Keratinocyte (primary cell): ENCODE results near the gene DIAPH2. TPM values are rescaled to one million over a fixed set of nuclear protein-coding genes. Genes with fewer than 3 reads are reported as not detected.

Source experiments
- DNase-seq: peaks from one replicate; pipeline ENCODE4 v3.0.0-alpha.2; 2011; ENCODE audit warnings: low read depth, missing footprints, low spot score
- FAIRE-seq: peaks from 2 replicates; lab custom pipeline; 2011; peaks lifted over from hg19 to GRCh38; lab: Jason Lieb, UNC
- H2AFZ ChIP-seq: 2 replicates; pipeline ENCODE4 v1.6.0; 2012; ENCODE audit warnings: low read length, control low read depth, inconsistent platforms; ENCODE audit not compliant: control insufficient read depth
- H3K27ac ChIP-seq: 2 replicates; pipeline ENCODE4 v1.5.1; 2011; ENCODE audit warnings: low read length; ENCODE audit not compliant: control insufficient read depth, insufficient read depth
- H3K27me3 ChIP-seq: 3 replicates; pipeline ENCODE4 v1.6.0; 2011; ENCODE audit warnings: low read length; ENCODE audit not compliant: control insufficient read depth, insufficient read depth; ENCODE audit errors: extremely low read depth
- H3K36me3 ChIP-seq, 2 experiments: 2 replicates in 1 of 2; 3 replicates in 1 of 2; pipeline ENCODE4 v1.5.1; 2011; ENCODE audit warnings: low read length in 2 of 2, mild to moderate bottlenecking in 1 of 2; ENCODE audit not compliant: control insufficient read depth in 2 of 2, insufficient read depth in 2 of 2; ENCODE audit errors: extremely low read depth in 1 of 2
- H3K4me1 ChIP-seq: 3 replicates; pipeline ENCODE4 v1.5.1; 2011; ENCODE audit warnings: low read length; ENCODE audit not compliant: control insufficient read depth, insufficient read depth; ENCODE audit errors: extremely low read depth
- H3K4me2 ChIP-seq: 3 replicates; pipeline ENCODE4 v1.6.0; 2011; ENCODE audit warnings: low read depth, low read length; ENCODE audit not compliant: control insufficient read depth, insufficient read depth; ENCODE audit errors: extremely low read depth
- H3K4me3 ChIP-seq, 3 experiments: fragments of 200-600 bp in 1 of 3; sonication (generic) in 1 of 3; 2 replicates in 2 of 3; 3 replicates in 1 of 3; pipeline ENCODE4 v1.5.1; 2011 to 2016; ENCODE audit warnings: low read length in 3 of 3, mild to moderate bottlenecking in 3 of 3, control low read depth in 2 of 3, inconsistent platforms in 1 of 3, low read depth in 1 of 3, mixed read lengths in 1 of 3, mixed run types in 1 of 3, moderate library complexity in 1 of 3; ENCODE audit not compliant: control insufficient read depth in 2 of 3, insufficient read depth in 2 of 3; ENCODE audit errors: extremely low read depth in 1 of 3
- H3K79me2 ChIP-seq: 2 replicates; pipeline ENCODE4 v1.6.0; 2012; ENCODE audit warnings: low read length; ENCODE audit not compliant: control insufficient read depth, insufficient read depth
- H3K9ac ChIP-seq: 3 replicates; pipeline ENCODE4 v1.6.0; 2011; ENCODE audit warnings: low read length; ENCODE audit not compliant: control insufficient read depth, insufficient read depth; ENCODE audit errors: extremely low read depth
- H3K9me1 ChIP-seq: 3 replicates; pipeline ENCODE4 v1.6.0; 2011; ENCODE audit warnings: low read length; ENCODE audit not compliant: control insufficient read depth, insufficient read depth; ENCODE audit errors: extremely low read depth
- H3K9me3 ChIP-seq: 2 replicates; pipeline ENCODE4 v1.5.1; 2012; ENCODE audit warnings: low read depth, low read length; ENCODE audit not compliant: control insufficient read depth
- H4K20me1 ChIP-seq: 3 replicates; pipeline ENCODE4 v1.6.0; 2011; ENCODE audit warnings: low read length; ENCODE audit not compliant: control insufficient read depth, insufficient read depth; ENCODE audit errors: extremely low read depth
- EZH2 ChIP-seq: IDR thresholded peaks from one replicate; pipeline ENCODE4 v1.6.1; 2012; ENCODE audit warnings: inconsistent platforms, mild to moderate bottlenecking, low read length, moderate library complexity
- dilution Hi-C: fragments of 300-500 bp; cut with MboI; formaldehyde crosslinking; loops from one replicate; pipeline ENCODE4 v1.7.0; 2020; ENCODE audit warnings: low sequenced_read_pairs; ENCODE audit not compliant: extremely low pct_ligation_motif_present
- polyA plus RNA-seq, 5 experiments: library from polyadenylated mRNA; depleted of rRNA in 3 of 5; stranded (reverse) in 3 of 5; stranded (forward) in 1 of 5; unstranded in 1 of 5; fragments of >200 nt; gene quantifications; 1 replicate in 1 of 5; 2 replicates in 3 of 5; 3 replicates in 1 of 5; pipeline versions ENCODE4 v1.2.1 to v1.2.3, GENCODE V29; 2011 to 2012; ENCODE audit warnings: missing spikeins in 2 of 5, low read depth in 1 of 5, low replicate concordance in 1 of 5
- TF ChIP-seq, protein P1 (sequence below), 3 experiments: IDR thresholded peaks in 1 of 3; conservative IDR thresholded peaks in 1 of 3; optimal IDR thresholded peaks in 1 of 3; 2 replicates in 2 of 3; 3 replicates in 1 of 3; pipeline versions ENCODE3 to v1.5.1; 2011; ENCODE audit warnings: low read length in 3 of 3, mild to moderate bottlenecking in 3 of 3, moderate library complexity in 2 of 3, control low read depth in 1 of 3, inconsistent platforms in 1 of 3; ENCODE audit not compliant: insufficient read depth in 2 of 3; ENCODE audit errors: extremely low read depth in 1 of 3

Gene DIAPH2
- polyA plus RNA-seq, 1 donor (not counting 4 experiments of a cell fraction or from before 2014, with no cell fraction given): 7.4 TPM

DNA sequence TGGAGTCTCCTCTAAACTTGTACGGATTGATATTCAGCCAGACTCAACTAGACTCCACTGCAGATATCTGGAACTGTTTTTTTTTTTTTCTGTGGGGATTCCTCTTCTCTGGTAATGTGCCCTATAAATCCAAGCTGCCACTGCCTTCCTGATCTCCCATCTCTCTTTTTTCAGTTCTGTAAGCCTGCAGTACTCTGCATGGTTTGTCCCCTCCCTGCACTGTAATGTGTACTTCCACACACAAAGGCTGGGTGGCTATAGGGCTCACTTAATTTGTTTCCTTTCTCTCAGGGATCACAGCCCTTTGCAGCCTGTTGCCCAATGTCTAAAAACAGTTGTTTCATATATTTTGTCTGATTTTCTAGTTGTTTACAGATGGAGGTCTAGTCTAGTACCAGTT is 114.3 kb downstream of the DIAPH2 start:
- Histone ChIP-seq H3K9ac (no peak overlapping the region), H2AFZ (no peak overlapping the region), H4K20me1 (no peaks in the 10 kb centered on the region), H3K4me1 (no peaks in the 10 kb centered on the region), H3K9me1 (no peaks in the 10 kb centered on the region), H3K79me2 (no peaks in the 10 kb centered on the region), H3K9me3 (no peaks in the 10 kb centered on the region), H3K27ac (no peak overlapping the region), H3K4me2 (no peak overlapping the region), H3K27me3 (no peaks in the 10 kb centered on the region), H3K36me3 (no peaks in the 10 kb centered on the region), H3K4me3 (no peak overlapping the region)
- DNase-seq: no peak
- no peak for FAIRE-seq
- dilution Hi-C loops: no loop called here
- TF ChIP-seq, protein P1, sequence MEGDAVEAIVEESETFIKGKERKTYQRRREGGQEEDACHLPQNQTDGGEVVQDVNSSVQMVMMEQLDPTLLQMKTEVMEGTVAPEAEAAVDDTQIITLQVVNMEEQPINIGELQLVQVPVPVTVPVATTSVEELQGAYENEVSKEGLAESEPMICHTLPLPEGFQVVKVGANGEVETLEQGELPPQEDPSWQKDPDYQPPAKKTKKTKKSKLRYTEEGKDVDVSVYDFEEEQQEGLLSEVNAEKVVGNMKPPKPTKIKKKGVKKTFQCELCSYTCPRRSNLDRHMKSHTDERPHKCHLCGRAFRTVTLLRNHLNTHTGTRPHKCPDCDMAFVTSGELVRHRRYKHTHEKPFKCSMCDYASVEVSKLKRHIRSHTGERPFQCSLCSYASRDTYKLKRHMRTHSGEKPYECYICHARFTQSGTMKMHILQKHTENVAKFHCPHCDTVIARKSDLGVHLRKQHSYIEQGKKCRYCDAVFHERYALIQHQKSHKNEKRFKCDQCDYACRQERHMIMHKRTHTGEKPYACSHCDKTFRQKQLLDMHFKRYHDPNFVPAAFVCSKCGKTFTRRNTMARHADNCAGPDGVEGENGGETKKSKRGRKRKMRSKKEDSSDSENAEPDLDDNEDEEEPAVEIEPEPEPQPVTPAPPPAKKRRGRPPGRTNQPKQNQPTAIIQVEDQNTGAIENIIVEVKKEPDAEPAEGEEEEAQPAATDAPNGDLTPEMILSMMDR (optimal IDR thresholded peaks at IDR 0.05 in 1 of 3, IDR thresholded peaks at IDR 0.05 in 1 of 3, conservative IDR thresholded peaks at IDR 0.05 in 1 of 3; ENCODE audit: extremely low read depth in 1 of 3, insufficient read depth in 2 of 3, low read length in 3 of 3): no peak
- TF ChIP-seq EZH2: no peak

DNA sequence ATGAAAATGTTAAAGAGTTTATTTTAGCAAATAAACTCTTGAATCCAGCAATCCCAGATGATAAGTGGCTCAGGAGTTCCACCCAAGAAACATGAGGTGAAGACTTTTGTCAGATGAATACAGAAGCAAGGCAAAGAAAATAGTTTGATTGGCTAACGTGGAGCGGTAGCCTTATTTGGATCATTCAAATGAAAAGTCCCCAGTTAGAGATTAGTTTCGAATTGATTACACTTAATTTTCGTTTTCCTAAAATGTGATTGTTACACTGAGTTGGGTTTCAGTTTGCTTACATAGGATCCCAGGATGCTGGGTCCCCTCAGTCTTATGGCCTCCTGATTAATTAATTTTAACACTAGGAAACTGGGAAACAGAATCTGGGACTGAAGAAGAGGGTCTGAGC is 122.7 kb downstream of the DIAPH2 start:
- Histone ChIP-seq H4K20me1 (no peaks in the 10 kb centered on the region), H3K4me2 (no peak overlapping the region), H3K4me3 (no peak overlapping the region), H3K27ac (no peak overlapping the region), H3K9ac (no peak overlapping the region), H3K4me1 (no peaks in the 10 kb centered on the region), H3K9me1 (no peaks in the 10 kb centered on the region), H3K36me3 (no peaks in the 10 kb centered on the region), H3K9me3 (no peaks in the 10 kb centered on the region), H2AFZ (no peak overlapping the region), H3K79me2 (no peaks in the 10 kb centered on the region), H3K27me3 (no peaks in the 10 kb centered on the region)
- dilution Hi-C loops: no loop called here
- DNase-seq: no peak
- TF ChIP-seq EZH2: no peak
- TF ChIP-seq, protein P1 (optimal IDR thresholded peaks at IDR 0.05 in 1 of 3, IDR thresholded peaks at IDR 0.05 in 1 of 3, conservative IDR thresholded peaks at IDR 0.05 in 1 of 3; ENCODE audit: extremely low read depth in 1 of 3, insufficient read depth in 2 of 3, low read length in 3 of 3): no peak
- FAIRE-seq: no peak
